ENCODE data around the gene ERC2.

- TF ChIP-seq ZFP30 (CRISPR knock-in tag; IDR thresholded peaks at IDR 0.05) (no peak), ARNTL (CRISPR knock-in tag; IDR thresholded peaks at IDR 0.05; ENCODE audit: borderline replicate concordance, low read depth) (no peak), PPARA (CRISPR knock-in tag; IDR thresholded peaks at IDR 0.05; ENCODE audit: borderline replicate concordance) (no peak), TCF4 (CRISPR knock-in tag; IDR thresholded peaks at IDR 0.05; ENCODE audit: borderline replicate concordance) (no peak), TOX (CRISPR knock-in tag; IDR thresholded peaks at IDR 0.05; ENCODE audit: borderline replicate concordance) (no peak), ESRRG (CRISPR knock-in tag; IDR thresholded peaks at IDR 0.05) (no peak)
Observed at GRCh38 chr3:56321383-56321782, 146.9 kb downstream of the ERC2 start.

Data from SK-N-SH treated with all-trans-retinoic acid at 6 μM for 48 hours (cell line).